HTERT RPE-1 (cell line): ENCODE results near the gene PRSS57.
"Not testable (repeated sequence)": the region's sequence is repeated elsewhere in the genome, so short reads cannot be mapped to it uniquely, and the experiment has no call there.

Source experiments
- in situ Hi-C: fragments of 300-500 bp; cut with MboI; formaldehyde crosslinking; loops from 4 replicates; pipeline ENCODE4 v1.14.3; 2020; ENCODE audit warnings: low sequenced_read_pairs

Gene PRSS57

DNA sequence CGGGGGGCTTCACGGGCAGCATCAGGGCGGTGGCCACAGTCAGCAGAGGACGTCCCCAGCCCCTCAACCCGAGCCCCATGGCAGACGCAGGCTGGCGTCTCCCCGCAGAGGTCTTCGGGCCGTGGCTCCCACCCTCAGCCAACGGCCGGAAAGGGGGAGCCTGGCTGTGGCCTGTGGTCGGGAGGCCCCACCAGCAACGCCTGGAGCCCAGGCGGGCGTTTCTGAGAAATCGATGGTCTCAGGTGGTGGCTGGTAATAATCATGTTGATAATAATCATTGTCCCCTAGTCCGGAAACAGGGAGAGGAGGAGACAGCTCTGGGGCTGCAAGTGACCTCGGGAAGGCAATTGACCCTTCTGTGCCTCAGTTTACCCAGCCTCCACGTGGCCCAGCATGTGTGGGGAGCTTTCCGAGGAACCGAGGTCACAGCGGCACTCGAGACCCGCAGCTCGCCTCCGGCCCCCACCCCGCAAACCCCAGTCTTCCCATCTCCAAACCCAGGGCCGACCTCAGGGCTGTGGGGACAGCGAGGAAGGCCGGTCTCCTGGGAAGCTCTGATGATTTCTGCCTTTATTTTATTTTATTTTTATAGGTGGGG lies at the start of gene PRSS57:
Gene PRSS57, minus strand, starts transcription at position 101 of the 598 bp plus-strand sequence. Its CDS starts 22 bp downstream, at position 79.
- in situ Hi-C loops = no loop called here

DNA sequence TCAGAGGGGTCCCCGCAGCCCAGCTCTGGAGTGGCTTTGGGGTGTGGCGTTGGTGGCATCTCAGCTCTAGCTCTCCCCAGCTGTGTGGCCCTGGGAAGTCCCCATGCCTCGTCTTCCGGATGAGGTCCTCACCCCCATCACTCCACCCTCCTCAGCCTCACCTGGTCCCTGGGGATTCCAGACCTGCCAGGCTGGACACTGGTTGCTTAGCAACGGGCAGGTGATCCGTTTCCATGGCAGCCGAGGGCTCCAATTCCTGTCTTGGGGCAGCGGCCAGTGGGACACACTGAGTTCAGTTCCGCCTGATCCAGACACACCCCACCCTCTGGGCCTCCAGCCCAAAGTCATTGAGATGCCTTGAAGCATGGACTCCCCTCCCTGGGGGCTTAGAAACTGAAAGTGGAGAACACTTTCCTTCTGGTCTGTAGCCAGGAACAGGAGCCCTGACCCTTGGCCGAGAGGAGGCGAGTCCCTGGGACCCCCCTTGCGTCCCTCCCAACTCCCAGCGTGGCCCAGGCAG lies 48.0 kb upstream of the PRSS57 start:
- in situ Hi-C loops = no loop called here

DNA sequence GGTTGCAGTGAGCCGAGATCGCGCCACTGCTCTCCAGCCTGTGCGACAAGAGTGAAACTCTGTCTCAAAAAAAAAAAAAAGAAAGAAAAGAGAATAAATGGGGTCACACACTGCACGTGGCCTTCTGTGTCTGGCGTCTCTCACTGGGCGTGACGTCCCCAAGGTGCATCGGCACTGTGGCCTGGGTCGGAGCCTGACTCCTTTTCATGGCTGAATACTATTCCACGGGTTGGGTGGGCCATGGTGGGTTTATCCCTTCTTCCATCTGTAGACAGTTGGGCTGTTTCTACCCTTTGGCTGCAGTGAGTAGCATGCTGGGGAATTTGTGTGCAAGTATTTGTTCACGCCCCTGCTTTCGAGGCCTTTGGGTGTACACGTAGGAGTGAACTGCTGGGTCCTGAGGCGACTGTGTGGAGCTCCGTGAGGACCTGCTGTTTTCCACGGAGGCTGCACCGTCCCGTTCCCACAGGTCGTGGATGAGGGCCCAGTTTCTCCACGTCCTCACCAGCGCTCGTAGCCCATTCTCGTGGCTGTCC lies 47.4 kb upstream of the PRSS57 start:
- in situ Hi-C loops = no loop called here

DNA sequence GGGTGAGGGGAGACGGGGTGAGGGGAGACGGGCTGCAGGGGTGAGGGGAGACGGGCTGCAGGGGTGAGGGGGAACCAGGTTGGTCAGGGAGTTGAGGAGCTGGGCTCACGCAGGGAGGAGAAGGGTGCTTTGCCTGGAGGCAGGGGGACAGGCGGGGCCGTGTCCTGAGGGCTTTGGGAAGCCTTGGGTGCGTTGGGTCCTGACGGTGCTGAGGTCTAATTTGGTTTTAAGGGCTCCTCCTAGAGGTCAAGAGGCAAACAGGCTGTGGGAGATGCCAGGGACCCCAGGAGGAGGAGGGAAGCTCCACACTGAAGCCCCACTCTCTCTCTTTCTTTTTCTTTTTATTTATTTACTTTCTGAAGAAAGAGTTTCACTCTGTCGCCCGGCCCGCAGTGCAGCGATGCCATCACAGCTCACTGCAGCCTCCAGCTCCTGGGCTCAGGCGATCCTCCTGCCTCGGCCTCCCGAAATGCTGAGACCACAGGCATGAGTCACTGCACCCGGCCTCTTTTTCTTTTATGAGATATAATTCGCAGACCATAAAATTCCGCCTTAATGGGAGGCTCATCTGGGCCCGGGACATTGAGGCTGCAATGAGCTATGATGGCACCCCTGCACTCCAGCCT lies 46.4 kb upstream of the PRSS57 start:
- in situ Hi-C loops = no loop called here

DNA sequence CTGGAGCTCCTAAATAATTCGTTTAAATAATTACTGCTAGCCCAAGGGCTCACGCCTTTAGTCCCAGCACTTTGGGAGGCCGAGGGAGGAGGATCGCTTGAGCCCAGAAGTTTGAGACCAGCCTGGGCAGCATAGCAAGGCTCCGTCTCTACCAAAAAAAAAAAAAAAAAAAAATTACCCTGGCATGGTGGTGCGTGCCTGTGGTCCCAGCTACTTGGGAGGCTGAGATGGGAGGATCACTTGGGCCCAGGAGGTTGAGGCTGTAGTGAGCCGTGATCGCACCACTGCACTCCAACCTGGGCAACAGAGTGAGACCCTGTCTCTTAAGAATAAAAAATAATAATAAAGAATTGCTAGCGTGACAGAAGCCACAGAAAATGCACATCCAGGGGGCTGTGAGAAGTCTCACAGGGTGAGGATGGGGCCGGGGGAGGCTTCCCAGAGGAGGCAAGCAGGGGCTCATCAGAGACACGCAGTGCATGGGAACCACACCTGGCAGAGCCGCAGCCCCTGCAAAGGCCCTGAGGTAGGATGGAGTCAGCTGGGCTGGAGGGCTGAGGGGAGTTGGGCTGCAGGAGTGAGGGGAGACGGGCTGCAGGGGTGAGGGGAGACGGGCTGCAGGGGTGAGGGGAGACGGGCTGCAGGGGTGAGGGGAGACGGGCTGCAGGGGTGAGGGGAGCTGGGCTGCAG lies 45.7 kb upstream of the PRSS57 start:
- in situ Hi-C loops = not testable (repeated sequence)

DNA sequence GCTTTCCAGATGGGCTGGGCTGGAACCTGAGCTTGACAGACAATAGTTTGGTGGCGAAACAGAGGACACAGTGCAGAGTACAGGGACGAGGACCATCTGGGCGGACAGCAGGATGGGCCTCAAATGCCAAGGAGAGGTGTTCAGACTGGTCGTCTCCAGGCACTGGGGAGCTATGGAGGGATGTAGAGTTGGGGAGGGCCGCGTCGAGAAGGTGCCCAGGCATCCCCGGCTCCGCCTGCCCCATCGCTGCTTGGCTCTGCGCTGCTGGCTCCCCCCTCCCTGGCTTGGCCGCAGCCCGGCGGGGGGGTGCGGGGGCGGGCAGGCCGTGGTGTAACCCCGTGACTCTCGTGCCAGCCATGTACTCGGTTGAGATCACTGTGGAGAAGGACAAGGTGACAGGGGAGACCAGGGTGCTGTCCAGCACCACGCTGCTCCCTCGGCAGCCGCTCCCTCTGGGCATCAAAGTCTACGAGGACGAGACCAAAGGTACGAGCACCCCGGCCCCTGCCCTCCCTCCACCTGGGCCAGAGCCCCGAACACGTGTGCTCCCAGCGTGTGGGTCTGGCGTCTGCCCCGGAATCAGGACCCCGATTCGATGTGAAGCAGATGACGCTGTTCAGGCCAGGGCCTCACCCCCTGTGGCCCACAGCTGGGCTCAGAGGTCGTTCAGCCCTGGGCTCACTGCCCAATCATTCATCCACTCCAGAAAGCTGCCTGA lies 44.9 kb upstream of the PRSS57 start:
- in situ Hi-C loops = no loop called here

DNA sequence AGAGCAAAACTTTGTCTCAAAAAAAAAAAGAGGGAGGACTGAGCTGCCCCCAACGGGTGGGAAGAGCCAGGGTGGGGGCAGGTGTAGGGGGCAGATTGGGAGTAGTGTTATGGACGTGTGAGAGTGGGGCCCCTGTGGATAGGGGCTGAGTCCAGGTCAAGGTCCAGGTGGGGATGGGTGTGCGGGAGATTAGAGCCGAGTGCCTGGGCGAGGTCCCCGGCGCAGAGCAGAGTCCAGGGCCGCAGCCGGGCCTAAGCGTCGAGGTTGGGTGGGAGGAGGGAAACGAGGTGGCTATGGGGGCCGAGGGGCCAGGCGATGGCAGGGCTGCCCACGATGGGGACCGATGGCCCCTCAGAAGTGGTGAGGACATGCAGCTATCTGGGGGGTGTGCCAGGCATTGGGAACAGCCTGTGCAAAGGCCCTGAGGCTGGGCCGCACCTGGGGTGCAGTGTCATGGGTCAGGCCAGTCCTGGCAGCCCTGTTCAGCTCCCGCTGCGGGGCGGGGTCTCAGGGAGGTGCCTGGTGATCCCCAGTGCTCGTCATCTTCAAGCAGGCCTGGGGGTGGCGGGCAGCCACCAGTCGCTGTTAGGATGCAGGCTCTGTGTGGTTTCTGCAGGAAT lies 43.4 kb upstream of the PRSS57 start:
- in situ Hi-C loops = no loop called here

DNA sequence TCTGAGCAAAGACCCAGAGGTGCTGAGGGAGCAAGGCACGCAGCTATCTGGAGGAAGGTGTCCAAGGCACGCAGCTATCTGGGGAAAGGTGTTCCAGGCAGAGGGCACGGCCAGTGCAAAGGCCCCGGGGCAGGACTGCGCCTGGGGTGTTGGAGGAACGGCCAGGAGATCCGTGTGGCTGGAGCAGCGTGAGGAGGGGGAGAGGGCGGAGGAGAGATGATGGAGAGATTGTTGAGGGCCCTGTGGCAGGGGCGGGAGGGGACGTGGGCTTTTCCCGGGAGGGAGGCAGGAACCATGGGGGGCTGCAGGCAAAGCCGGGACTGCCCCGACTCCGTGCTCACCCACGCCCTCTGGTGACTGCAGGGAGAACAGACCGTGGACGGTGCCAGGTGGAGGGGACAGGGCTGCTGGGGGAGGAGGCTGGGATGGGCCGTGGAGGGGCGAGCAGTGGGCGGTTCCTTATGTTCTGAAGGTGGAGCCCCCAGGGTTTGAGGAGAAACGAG lies 42.4 kb upstream of the PRSS57 start:
- in situ Hi-C loops = no loop called here

DNA sequence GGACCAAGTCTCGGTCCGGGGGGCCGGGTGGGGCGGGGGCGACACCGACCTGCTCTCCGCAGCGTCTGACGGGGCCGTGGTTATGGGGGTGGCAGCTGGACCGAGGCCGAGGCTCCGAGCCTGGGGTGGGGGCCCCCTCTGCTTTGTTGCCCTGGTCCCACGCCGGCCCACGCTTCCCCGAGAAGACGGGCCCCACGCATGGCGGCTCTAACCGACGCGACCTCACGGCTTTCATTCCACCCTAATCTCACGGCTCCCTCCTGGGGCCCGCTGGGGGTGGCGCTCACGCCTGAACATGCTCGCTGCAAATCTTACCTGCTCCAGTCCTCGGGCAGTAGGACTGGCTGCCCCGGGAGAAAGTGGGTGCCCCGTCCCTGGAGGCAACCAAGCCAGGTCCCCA lies 40.9 kb upstream of the PRSS57 start:
- in situ Hi-C loops = no loop called here

DNA sequence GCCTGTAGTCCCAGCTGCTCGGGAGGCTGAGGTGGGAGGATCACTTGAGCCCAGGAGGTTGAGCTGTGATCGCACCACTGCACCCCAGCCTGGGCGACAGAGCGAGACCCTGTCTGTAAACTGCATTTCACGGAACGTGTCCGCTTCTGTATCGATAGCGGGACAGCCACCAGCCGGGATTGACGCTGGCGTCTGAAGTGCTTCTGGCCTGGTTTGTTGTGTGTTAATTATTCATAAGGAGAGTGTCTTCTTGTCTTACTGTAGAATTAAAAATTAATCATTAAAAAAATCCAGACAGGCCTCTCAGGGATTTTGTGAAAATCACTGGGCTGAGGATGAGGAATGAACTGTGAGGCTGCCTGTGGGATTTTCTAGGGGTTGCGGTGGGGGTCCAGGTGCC lies 39.5 kb upstream of the PRSS57 start:
- in situ Hi-C loops = no loop called here

DNA sequence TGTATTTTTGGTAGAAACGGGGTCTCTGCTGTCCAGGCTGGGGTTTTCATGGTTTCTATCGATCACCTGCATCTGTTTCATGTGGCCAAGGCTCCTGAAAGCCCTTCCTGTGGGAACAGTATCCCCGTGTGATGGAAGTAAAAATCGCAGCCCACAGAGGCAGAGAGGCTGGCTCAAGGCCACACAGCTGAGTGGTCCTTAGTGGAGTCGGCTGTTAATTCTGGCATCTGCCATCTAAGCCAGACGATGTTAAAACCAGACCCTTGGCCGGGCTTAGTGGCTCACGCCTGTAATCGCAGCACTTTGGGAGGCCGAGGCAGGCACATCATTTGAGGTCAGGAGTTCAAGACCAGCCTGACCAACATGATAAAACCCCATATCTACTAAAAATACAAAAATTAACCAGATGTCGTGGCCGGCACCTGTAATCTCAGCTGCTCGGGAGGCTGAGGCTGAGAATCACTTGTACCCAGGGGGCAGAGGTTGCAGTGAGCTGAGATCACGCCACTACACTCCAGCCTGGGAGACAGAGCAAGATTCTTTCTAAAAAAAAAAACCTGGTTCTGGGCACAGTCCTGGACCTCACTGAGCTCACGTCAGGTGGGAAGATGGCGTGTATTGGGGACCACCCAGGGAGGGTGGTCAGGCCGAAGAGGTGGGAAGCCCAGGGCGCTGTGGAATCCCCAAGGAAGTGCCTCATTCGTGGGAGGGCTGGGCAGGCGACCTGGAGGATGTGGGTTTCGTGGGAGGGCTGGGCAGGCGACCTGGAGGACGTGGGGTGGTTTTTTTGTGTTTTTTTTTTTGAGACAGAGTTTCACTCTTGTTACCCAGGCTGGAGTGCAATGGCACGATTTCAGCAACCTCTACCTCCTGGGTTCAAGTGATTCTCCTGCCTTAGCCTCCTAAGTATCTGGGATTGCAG lies 37.2 kb upstream of the PRSS57 start:
- in situ Hi-C loops = no loop called here

DNA sequence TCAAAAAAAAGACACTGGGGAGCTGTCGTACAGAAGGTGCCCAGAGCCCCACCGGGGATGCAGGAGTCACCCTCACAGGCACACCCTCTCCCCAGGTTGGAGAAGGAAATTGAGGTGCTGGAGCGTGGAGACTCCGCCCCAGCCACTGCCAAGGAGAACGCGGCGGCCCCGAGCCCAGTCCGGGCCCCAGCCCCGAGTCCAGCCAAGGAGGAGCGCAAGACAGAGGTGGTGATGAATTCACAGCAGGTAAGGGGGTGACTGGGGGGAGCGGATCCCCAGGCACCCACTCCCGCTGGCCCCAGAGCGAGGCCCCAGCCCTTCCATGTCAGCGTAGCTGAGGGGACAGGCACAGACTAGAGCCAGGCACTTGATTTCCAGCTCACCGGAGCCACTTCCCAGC lies 35.7 kb upstream of the PRSS57 start:
- in situ Hi-C loops = no loop called here

DNA sequence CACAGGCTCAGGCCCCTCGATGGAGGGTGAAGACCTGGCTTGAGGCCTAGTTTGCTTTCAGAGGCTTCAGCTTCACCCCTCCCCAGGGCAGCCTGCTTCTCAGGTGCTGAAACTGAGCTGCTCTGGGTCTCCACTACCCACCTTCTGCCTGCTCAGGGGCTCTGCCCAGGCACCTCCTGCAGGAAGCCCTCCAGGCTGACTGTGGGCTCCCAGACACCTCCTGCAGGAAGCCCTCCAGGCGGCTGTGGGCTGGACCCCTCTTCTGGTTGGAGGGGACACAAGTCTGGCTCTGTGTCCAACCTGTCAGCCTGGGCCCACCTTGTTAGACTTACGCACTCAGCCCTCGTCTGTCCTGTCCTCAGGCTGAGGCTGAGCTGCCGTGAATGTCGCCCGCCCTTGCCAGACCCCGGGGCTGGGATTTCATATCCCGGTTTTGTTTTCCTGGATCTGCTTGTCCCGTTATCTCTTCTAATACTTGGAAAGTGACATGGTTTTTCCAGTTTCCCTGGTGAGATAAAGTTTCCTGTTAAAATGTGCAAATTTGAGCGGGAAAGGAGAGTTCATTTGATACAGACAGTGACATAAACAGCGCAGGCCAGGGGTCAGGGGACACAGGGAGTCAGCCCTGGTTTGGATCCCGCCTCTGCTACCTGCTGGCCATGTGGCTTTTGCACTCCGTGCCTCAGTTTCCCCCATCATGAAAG lies 34.9 kb upstream of the PRSS57 start:
- in situ Hi-C loops = no loop called here

DNA sequence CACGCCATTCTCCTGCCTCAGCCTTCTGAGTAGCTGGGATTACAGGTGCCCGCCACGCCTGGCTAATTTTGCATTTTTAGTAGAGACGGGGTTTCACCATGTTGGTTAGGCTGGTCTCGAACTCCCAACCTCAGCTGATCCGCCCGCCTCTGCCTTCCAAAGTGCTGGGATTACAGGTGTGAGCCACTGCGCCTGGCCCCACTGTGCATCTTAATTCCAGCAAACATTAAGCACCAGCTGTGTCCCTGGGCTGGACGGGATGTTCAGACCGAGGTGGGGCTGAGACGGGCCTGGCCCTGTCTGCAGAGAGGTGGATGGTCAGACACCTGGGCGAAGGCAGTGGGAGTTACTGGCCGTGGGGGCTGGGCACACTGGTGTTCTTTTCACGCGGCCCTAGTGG lies 34.3 kb upstream of the PRSS57 start:
- in situ Hi-C loops = not testable (repeated sequence)

DNA sequence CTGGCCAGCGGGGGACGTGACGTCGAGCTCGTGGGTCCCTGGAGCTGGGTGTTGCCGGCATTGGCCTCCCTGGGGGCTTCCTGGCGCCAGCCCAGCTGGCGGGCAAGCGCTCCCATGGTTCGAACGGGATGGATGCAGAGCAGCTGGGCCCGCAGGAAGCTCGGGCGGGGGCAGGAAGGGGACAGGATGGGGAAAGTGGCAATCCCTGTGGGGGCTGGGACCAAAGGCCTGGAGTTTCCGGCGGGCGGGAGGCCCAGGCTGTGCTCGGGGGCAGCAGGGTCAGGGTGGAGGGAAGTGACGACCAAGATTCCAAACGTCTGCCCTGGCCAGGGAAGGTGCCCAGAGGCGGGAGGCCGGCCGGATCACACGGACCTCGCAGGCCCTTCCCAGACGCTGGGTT lies 32.8 kb upstream of the PRSS57 start:
- in situ Hi-C loops = no loop called here

DNA sequence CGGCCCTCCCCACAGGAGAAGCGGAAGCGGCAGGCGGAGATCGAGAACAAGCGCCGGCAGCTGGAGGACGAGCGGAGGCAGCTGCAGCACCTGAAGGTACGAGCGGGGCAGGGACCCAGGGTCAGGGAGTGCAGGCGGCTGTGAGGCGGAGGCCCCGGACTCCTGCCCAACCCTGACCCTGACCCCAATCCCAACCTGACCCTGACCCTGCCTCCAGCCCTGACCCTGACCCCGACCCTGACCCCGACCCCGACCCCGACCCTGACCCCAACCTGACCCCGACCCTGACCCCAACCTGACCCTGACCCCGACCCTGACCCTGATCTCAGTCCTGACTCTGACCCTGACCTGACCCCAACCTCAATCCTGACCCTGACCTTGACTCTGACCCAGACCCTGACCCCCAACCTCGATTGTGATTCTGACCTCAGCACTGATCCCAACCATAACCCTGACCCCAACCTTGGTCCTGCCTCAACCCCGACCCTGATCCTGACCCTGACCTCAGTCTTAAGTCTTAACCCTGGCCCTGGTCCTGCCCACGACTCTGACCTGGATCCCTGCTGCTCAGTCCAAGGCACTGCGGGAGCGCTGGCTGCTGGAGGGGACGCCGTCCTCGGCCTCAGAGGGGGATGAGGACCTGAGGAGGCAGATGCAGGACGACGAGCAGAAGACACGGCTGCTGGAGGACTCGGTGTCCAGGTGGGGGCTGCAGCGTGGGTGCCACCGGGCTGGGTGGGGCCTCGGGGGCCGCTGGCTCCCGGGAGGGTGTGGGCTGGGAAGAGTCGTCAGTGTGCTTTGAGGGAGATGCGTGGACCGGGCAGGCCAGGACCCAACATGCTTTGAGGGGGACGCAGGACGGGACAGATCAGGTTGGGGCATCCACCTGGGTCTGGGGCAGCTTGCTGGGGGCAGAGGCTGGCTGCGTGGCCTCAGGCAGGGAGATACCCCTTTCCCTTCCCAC lies 32.0 kb upstream of the PRSS57 start:
- in situ Hi-C loops = no loop called here

DNA sequence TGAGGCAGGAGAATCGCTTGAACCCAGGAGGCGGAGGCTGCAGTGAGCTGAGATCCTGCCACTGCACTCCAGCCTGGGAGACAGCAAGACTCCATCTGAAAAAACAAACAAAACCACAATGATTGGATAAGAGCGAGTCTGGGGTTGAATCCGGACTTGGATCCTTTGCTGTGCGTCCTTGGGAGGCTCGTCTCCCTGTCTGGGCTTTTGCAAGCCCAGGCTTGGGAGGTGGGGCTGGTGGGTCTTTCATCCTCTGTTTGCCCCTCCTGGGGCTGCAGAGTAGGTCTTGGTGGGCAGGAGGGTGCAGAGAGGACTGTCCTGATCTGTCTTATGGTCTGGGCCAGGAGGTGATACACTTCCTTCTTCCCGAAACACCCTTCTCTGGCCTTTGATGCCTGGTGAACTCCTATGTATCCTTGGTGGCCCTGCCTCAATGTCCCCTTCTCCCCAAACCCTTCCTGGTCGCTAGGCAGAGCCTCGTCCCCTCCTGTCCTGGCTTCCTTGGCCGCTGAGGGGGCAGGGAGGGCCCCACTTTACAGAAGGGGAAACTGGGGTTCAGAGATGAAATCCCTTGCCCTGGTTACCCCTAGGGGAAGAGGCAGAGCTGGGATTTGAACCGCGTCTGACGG lies 30.3 kb upstream of the PRSS57 start:
- in situ Hi-C loops = no loop called here
